Transverse colon (tissue), 4 donors: ENCODE data around the gene CAMTA1.

Source experiments
- POLR2A ChIP-seq: fragments of 450-650 bp; IDR thresholded peaks from one replicate; pipeline ENCODE4 v1.6.1; 2016; ENCODE audit warnings: antibody characterized with exemption, mild to moderate bottlenecking, moderate library complexity
- POLR2AphosphoS5 ChIP-seq, 3 donors: sonication (generic); formaldehyde crosslinking; IDR thresholded peaks; one replicate each; pipeline ENCODE4 v1.6.1; 2016; ENCODE audit warnings: antibody characterized with exemption in 3 of 3
- TF ChIP-seq, protein P1 (sequence below), 5 experiments: fragments of 200-600 bp in 3 of 5; fragments of 450-650 bp in 2 of 5; sonication (generic) in 3 of 5; IDR thresholded peaks; 1 replicate in 2 of 5; 2 replicates in 3 of 5; pipeline ENCODE4 v1.5.1; 2016 to 2017; ENCODE audit warnings: antibody characterized with exemption in 5 of 5, inconsistent platforms in 3 of 5, mild to moderate bottlenecking in 2 of 5, moderate library complexity in 1 of 5

DNA sequence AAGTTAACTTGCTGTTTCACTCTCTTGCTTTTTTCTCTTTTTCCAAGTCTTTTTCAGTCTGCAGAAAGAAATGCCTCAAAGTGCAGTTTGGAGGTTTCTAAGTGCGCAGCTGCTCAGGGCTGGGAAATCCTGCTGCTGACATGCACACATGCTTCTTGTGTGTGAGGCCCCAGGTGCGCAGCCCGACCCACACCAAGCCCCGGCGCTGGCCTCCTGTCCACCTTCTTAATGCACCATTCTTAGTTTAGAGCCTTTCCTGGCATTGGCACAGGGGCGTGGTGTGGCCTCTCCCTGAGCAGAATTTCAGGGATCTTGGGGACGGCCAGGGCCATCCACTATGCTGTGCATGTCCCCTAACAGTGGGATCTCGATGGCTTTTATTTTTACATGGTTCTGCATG is 315.2 kb downstream of the CAMTA1 start:
- TF ChIP-seq POLR2AphosphoS5 (IDR thresholded peaks at IDR 0.05) = no peak
- no peak for TF ChIP-seq POLR2A
- TF ChIP-seq, protein P1, sequence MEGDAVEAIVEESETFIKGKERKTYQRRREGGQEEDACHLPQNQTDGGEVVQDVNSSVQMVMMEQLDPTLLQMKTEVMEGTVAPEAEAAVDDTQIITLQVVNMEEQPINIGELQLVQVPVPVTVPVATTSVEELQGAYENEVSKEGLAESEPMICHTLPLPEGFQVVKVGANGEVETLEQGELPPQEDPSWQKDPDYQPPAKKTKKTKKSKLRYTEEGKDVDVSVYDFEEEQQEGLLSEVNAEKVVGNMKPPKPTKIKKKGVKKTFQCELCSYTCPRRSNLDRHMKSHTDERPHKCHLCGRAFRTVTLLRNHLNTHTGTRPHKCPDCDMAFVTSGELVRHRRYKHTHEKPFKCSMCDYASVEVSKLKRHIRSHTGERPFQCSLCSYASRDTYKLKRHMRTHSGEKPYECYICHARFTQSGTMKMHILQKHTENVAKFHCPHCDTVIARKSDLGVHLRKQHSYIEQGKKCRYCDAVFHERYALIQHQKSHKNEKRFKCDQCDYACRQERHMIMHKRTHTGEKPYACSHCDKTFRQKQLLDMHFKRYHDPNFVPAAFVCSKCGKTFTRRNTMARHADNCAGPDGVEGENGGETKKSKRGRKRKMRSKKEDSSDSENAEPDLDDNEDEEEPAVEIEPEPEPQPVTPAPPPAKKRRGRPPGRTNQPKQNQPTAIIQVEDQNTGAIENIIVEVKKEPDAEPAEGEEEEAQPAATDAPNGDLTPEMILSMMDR (IDR thresholded peaks at IDR 0.05) = no peak
